ENCODE results near the gene NRXN2.

The NRXN2 gene

DNA sequence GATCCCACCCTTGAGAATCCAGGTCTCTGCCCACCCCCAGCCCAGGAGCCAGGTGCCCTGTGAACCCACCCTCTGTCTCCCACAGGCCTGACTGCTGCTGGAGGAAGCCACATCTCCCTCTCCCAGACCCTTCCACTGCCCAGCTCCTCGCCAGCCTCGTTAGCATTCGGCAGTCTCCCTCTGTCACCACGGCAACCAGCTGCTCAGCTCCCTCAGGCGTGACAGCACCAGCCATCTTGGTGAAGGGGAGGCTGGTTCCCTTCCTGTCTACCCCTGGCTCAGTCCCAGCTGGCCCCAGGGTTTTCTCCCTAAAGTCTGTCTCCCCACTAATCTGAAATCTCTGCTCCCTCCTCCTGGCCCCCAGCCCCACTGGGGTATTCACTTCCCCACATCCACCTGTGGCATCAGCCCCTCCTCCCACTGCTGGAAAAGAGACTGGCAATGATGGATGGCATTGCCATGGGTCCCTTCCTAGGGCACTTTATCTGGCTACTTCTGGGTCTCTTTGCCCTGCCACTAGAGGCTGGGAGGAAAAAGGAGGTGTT, 28.1 kb downstream of the NRXN2 start:
- DNase-seq = no peak

DNA sequence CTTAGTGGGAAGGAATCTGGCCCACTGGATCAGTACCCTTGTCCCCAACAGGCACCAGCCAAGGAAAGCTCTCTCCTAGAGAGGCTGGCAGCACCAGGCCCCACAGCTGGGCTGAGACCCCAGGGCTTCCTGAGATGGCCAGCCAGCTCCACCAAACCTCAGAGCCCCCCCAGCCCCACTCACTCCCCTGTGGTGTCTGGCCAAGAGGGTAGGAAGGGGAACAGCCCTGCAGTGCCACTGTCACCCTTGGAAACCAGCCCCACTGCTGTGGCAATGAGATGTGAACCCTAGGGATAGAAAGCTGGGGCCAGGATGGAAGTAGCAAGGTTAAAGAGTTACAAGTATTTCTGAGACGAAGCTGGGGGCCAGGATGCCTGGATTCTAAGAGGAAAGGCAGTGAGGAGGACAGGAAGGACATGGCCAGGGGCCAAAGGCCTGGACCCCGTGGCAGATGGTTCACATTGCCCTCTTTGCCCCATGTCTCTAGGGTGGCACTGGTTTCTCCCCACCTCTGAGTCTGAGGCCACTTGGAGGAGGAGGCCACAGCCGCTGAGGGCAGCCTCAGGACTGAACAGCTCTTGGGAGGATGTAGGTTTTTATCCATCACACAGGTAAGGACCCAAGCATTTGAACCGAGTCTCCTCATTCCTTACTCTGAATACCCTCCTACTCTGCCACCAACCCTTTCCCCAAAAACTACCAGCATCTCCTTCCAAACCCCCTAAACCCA, 28.8 kb downstream of the NRXN2 start:
- DNase-seq = no peak

DNA sequence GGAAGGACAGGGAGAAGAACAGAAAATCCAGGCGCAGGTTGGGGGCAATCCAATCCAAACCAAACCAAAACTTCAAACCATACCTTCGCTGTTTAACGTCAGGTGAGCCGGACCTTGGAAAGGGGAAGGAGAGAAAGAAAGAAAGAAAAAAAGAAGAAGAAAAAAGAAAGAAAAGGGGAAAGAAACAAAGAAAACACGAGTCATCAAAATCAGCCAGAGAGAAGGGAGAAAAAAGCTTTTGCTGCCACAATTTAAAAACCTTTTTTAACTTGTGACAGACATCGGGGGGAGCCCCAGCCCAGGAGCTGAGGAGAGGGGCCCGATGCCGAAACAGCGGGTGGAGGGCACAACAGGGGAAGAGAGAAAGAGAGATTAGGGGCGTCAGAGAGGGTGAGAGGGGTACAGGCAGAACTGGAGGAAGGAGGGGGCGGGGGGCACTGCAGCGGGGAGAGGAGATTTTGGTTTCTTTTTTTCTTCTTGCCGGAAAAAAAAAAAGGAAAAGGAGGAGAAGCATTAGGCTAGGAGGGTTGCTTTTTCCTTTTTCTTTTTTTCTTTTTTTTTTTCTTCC, 30.1 kb downstream of the NRXN2 start:
- DNase-seq = no peak

DNA sequence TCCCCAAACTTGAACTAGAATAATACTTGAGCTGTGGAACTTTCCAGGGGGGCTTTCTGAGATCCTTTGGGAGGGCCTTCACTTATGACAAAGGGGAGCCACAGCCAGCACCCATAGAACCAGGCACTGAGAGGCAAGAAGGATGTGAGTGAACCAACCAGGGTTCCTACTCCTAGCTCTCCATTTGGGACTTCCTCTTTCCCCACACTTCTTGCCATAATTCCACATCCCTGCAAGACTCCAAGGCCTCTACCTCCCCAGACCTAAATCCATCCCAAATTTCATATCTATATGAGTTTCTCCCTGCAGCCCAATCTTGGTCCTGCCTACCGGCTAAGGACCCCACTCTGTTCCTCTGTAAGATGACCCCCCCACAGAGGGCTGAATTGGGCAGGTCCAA, 31.5 kb downstream of the NRXN2 start:
- DNase-seq = no peak

DNA sequence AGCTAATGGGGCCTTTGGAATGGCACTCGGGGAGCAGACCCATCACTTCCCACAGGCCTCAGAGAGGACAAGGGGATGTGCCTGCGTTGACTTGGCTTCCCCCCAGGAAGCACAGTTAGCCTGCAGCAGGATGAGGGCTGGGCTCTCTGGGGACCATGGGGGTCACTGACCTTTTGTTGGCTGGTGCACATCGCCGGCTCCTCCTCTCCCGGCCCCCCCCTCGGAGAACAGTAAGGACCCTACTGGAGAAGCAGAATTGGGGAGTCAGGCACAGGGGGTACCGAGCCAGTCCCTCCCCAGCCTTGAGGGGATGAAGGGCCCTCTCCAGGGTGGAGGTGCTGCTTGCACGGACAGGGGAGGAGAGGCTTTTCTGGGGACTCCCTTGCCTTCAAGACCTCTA, 32.8 kb downstream of the NRXN2 start:
- no peak for DNase-seq

DNA sequence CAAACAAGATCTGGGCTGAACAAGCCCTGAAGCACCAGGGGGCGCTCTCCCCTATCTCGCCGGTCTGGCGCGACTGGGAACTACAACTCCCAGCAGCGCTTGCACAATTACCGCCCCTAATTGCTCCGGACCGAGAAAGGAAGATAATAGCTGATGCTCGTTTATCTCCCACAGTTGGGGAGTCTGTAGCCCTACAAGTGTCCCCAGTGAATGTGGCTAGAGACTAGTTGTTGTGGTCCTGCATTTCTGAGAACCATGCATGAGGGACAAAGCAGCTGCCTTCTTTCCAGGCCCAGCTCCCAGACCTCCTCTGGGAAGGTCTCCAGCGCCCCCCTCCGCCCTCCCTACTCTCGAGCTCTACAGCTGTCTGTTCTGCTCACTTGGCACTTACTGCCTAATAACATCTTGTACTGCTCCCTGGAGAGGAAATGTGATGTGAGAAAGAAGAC, 34.4 kb downstream of the NRXN2 start:
- peak; percentile 93 to 94 for DNase-seq

DNA sequence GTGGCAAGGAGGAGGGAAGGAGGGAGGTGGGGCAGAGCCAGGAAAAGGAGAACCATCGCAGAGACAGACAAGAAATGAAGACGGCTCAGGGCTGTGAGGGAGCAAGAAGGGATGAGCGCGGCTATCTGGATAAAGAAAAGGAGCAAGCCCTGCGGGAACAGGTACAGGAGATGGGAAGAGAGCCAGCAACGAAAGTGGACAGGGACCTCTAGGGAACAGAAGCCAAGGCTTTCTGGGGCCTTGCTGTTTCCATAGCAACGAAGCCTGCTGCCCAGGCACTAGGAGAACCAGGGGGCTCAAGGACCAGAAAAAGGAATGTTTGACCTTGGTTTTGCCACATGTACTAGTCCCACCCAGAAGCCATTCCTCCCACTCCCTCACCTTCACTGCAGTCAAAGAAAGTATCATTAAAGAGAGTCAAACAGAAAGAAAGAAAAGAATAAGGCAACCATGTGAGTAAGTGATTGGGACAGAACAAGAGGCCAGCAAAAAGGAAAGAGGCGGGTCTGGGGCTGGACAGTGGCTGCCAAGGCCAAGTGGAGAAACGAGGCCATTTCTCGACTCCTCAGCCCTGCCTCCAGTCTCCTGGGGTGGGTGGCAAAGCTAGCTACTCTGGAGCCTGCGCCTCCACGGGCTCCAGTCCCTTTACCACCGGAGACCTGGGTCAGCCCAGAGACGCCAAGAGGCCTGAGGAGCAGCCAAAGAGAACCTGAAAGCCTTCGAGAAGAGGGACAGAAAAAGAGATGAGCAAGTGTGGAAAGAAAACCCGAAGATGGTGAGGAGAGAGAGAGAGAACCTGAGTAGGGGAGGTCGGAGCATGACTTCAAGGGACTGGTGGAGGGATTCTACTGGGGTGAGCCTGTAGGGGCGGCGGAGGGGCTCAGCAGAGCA, 35.1 kb downstream of the NRXN2 start:
- no peak for DNase-seq

DNA sequence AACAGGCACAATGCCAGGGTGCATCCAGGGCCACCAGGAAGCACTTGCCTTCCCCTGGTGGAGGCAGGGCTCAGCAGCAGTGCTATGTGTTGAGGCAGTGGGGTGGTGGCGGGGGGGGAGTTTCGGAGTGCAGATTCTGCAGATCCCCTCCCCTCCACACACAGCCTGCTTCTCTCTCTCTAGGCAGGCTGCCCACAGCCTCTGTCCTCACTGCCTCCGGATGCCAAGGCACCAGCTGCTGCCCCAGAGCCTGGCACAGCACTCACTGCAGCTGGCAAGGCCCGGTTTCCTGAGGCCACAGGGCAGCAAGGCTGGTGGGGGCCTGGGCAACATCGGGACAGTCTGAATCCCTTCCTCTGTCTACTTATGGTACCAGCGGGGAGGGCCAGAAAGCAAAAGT, 35.8 kb downstream of the NRXN2 start:
- DNase-seq = no peak

DNA sequence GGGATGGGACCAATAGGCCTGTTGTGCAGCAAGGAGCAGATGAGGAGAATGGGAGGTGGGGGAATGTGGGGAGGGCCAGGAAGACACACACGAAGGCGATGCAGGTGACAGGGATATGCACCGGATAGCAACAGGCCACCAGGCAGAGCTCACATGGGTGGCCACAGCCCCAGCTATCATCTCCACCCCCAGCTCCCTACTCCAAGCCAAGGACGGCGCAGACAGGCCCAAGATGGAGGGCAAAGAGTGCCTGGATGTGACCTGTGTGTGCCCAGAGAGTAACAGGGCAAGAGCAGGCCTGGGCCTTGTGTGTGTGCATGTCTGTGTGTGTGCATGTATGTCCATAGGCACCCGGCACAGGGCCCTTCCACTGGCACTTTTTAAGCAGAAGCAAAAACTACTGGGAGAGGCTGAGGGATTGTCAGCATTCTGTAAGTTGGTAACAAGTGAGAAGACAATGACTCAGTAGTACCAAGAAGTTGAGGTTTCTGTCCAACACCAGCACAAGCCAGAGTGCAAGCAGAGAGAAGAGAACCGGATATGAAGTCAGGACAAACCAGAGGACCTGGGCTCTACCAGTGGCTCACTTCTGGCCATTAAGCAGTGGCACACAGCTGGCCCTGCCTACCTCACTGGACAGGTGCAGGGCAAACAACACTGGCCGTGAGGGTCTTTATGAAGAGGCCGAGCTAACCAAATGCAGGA, 36.4 kb downstream of the NRXN2 start:
- DNase-seq = no peak

DNA sequence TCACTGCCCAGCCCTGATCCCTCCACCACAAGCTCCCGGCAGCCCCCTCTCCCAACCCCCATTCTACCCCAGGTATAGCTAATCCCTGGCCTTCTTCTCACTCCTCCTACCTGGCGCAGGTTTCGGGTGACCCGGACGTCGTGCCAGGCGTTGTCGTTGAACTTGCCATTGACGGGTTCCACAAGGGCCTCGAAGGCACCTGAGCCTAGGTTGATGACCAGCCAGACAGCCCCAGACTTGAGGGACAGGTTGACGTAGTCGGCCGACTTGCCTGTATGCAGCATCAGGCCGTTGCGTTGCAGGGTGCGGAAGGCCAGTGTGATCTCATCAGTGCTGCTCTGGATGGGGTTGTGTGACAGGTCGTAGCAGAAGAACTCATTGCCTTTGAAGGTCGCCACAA, 37.5 kb downstream of the NRXN2 start:
- DNase-seq = no peak

DNA sequence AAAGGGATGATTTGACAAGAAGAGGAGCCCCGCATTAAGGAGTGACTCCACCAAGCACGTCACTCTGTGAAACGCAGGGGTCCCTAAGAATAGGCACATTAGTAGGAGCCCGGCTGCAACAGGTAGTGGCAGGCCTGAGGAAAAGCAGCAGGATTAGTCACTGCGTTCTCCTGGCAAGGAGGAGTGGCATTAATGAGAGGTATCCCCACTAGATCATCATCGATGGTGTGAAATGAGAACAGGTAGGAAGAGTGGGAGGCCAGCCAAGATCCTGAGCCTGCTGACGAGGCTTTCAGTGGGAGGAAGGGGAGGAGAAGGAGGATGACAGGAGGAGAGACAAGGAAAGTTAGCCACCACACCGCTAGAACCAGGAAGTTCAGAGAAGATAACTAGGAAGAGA, 38.6 kb downstream of the NRXN2 start:
- DNase-seq = no peak

DNA sequence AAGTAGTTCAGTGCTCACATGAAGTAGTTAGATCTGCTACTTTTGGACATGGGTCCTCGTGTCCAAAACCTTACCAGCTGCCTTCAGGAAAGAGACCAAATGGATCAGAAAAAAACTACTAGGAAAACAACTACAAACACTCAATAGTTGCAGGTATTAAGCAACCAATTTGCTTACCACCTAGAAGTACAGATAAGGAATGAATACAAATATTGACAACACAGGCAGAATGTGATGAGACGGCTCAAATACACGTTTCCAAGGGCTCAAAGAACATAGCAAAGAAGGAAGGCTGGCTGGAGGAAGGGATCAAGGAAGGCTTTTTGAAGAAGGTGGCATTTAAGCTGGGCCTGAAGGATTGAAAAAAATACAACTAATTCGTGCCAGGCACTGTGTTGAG, 41.8 kb downstream of the NRXN2 start:
- no peak for DNase-seq

DNA sequence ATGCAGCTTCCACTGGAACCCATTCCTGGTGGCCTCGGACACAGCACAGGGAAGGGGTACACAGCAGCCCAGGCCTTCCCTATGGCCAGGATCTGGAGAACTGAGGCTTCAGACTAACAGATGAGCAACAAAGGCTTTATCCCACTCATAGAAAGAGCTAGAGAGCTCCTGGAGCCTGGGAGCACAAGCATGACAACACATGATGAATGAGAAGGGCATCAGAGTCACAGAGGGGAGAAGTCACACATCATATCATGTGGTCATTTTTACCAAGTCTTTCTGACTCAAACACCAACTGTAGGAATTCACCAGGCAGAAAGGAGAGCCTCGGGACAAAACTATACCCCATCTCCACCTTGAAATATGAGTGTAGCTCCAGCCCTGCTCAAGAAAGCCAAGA, 43.2 kb downstream of the NRXN2 start:
- DNase-seq = no peak

DNA sequence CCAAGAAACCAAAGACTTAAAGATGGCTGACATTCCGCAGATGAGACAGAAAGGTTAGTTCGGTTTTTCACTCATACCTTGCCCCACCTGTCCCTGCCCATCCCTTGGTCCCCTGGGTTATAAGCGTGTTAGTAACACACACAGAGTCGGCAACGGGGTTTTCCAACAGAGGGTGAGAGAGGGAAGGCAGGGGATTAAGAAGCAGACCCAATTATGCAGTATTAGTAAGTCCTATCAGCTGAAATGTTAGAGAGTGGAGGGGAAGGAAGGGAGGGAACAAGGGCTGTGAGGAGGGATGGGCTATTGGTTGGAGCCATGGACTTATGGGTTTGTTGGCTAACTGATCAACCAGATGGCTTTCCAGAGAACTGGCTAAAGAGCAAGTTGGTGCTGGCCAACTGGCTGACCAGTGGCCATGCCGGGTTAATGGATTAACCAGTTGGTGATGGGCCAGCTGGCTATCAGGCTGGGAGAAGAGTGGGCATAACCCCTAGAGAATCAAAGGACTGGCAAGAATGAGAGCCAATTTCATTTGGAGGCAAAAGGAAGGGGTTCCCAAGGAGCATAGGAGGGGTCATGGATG, 45.5 kb downstream of the NRXN2 start:
- DNase-seq = no peak

DNA sequence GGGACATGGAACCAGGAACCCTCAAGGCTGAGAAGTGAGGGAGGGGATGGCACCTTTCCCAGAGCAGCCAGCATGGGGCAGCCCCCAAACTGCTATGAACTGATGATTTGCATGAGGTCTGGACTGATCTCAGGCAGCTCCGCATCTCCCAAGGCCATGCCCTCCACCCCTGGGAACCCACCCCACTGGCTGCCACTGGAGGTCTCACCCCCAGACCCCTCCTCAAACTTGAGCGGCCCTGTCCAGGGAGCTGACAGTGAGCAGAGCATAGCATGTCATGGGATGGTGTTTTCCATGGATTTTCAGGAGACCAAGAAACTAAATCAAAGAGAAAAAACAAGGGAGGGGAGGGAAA, 46.8 kb downstream of the NRXN2 start:
- DNase-seq = no peak

DNA sequence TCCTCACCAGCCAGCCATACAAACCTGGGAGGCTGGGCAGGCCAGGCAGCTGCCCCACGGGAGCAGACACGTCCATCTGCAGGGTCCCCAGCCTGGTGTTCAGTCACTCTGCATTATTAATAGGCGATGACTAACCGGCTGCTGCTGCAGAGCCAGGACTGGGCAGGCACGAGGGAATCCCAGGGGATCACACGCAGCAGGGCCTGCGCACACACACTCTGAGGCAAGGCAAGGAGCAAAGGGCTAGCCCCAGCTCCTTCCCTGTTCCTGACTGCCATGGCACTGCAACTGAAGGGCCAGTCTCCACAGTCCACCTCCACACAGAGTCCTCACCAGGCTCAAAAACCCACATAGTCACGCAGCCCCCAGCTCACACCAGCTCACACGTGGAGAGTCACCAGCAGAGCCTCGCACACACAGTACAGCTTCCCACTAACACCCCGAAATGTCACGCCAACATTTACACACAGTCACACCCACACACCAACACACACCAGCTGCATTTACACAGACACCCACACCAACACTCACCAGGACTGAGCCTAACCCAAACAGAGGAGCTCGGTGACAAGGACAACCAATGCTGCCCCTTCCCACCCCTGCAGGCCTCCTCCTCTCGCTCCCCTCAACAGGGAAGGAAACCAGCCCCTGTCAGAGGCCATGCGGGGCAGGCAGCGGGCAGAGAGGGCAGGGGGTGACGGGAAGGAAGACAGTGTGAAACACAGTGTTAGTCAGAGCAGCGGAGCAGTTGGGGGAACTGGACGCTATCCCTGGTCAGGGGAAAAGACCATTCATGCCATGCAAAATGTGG, 47.3 kb downstream of the NRXN2 start:
- DNase-seq = no peak

DNA sequence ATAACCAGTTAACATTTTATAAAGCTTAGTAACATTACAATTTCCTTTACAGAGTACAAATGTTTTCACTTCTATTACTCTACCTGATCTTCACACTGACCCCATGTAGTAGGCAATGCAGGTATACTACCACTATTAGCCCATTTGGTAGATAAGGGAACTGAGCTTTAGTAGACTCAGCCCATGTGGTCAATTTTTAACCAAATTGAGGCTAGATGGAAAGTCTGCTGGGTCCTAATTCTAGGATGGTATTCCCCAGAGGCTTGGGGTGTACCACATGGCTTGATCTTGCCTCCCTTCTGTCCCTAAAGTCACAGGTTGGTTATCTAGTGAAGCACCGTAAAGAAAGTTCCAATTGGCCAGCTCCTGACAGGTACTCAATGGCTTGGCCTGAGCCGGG, 48.2 kb downstream of the NRXN2 start:
- DNase-seq = no peak

DNA sequence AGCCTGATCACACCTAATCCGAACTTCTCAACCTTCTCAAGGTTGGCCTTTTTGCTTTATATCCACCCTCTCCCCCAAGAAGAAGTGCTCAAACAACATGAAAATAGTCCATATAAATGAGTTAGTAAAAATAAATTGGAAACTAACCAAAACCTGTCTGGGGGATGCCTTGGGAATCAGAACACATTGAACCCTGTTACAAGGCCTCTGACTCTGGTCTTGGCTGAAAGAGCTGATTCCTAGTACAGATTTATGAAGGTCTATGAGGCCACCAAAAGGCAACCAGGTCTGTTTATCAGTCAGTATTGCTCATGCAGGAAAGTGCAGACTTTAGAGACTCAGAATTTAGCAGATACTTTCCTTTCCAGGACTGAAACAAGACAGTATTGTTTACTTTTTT, 49.7 kb downstream of the NRXN2 start:
- DNase-seq = no peak

DNA sequence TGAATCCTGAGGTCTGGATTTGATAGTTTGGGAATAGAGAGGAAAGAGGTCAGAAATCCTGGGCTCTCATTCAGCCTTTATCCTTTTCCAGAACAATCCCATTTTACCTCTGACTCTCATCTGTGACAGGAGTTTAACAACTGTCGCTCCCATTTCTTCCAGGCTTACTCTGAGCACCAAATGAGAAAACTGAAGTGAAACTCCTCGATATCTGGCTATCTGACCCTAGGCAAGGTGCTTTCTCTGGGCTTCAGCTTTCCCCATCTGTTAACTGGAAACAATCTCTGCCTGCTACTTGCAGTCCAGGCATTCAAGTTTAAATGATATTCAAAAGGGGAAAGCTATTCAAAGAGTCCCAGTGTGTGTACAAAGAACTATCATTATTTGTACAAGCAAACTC, 50.1 kb downstream of the NRXN2 start:
- DNase-seq = no peak

DNA sequence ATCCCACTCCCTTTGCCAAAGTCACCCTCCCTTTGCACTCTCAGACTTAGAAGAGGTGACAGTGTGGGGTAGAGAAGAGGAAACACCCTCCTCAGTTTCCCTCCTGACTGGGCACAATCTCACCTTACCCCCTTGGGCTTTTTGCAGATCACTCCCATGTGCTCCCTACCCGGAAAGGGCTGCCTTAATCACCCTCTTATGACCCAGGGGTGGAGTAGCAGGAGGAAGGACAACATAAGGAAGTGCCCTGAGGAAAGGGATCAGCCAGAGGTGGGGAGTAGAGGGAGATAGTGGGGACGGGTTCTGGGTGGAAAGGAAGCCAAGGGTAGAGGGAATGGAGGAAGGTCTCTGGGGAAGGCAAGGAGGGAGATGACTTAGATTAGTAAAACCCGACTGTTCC, 52.0 kb downstream of the NRXN2 start:
- no peak for DNase-seq

DNA sequence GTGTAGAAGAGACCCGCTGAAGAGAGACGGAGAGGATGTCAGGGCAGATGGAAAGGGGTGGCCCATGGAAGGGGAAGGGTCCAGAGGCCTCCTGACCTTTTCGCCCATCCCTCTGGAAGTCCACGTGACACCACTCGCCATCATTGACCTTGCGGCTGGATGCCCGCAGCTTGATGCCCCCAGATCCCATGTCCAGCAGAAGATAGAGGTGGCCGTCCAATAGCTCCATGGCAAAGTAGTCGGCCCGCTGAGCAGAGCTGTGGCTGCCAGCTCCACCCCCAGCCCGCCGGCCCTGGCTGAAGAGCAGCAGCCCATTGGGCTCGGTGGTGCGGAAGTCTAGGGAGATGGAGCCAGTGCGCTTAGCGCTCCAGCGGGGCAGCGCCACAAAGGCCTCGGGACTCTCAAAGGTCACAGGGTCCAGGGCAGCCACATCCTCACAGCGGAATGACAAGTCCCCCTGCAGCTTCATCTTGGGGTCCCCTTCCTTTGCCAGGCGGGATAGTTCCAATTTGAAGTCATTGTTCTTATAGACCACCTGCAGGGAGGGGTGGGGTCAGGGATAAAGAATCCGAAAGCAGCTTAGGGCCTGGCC, 55.7 kb downstream of the NRXN2 start:
- DNase-seq = no peak
